ENCODE measurements around the gene WASHC3.

The WASHC3 gene

GRCh38 chr12:101967506-101967905, 94.3 kb downstream of the WASHC3 start:
- no peak for DNase-seq

GRCh38 chr12:101966496-101966895, 95.3 kb downstream of the WASHC3 start:
- DNase-seq = no peak

GRCh38 chr12:101963697-101964096, 98.1 kb downstream of the WASHC3 start:
- no peak for DNase-seq
